Measurements from ENCODE around the gene ZNF385C. TPM values are rescaled to one million over a fixed set of nuclear protein-coding genes. Genes with fewer than 3 reads are reported as not detected.
"Not testable (repeated sequence)": the region's sequence is repeated elsewhere in the genome, so short reads cannot be mapped to it uniquely, and the experiment has no call there.

Gene ZNF385C
- total and polyA plus RNA-seq, 8 donors: 0.31 to 3.8 (median 2.7) TPM

DNA sequence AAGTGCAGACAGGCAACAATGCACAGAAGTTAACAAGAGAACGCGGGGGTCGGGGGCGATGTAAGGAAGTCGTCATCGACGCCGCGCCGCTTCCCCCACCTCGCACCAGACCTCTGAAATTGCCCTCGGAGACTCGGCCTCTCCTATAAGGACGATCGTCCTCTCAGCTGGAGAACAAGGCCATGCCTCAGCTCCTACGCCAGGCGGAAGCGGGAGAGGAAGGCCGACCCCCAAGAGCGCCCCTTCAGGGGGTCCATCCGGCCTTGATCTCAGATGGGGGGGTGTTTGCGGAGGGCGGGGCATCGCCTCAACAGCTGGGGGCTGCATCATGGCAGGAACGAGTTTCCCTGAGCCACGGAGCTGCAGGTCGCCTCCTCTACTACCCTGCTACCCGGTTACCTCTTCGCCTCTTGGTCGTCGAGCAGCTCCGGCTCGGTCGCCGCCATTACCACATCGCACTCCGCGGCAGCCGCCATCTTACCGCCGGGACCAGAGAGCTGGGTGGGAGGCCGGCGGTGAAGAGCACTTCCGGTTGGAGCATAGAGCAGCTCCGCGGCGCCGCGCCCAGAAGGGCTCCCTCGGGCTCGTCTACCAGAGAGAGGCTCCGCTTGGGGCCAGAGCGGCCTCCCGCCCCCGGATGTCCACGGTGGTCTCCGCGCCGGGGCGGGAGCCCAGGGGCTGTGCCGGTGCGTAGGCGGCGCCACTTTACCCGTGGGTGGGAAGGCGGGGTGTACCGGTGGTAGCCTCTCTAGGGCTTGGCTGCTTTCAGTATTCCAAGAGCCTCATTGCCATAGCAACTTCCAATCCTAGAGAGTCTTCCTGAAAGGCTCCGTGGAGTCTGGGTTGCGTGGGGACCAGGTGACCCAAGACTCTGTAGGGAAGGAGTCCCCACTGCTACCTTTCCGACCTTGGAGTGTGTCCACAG is 81.1 kb downstream of the ZNF385C start, which contains the start of gene DNAJC7:
DNAJC7 (minus strand) TSS at position 499 of the 925 bp plus-strand sequence; CDS start at position 476, 23 bp downstream.
- peak; percentile 89 to 98 (median 95) for DNase-seq
- H3K27me3 ChIP-seq: no peaks in the 10 kb centered on the region
- peaks cover 0 to 12% of the 10 kb centered on the region in 2 donors for H3K36me3 ChIP-seq
- TF ChIP-seq, protein P1, sequence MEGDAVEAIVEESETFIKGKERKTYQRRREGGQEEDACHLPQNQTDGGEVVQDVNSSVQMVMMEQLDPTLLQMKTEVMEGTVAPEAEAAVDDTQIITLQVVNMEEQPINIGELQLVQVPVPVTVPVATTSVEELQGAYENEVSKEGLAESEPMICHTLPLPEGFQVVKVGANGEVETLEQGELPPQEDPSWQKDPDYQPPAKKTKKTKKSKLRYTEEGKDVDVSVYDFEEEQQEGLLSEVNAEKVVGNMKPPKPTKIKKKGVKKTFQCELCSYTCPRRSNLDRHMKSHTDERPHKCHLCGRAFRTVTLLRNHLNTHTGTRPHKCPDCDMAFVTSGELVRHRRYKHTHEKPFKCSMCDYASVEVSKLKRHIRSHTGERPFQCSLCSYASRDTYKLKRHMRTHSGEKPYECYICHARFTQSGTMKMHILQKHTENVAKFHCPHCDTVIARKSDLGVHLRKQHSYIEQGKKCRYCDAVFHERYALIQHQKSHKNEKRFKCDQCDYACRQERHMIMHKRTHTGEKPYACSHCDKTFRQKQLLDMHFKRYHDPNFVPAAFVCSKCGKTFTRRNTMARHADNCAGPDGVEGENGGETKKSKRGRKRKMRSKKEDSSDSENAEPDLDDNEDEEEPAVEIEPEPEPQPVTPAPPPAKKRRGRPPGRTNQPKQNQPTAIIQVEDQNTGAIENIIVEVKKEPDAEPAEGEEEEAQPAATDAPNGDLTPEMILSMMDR (IDR thresholded peaks at IDR 0.05): no peak
- intact Hi-C loops (cut with DNase I): loop anchor here in 1 of 2 donors (10.0 kb wide), 1 partner anchor 52 kb away; the partner anchor contains the start of gene CNP
- peak; percentile 94 for ATAC-seq
- peak within 1 kb of the TSS; percentile 90 to 96 for H3K4me3 ChIP-seq
- peaks cover 21 to 72% of the 10 kb centered on the region in 2 donors for H3K4me1 ChIP-seq
- peak within 1 kb of the TSS; percentile 93 to 94 for H3K27ac ChIP-seq
- no peaks in the 10 kb centered on the region for H3K9me3 ChIP-seq

DNA sequence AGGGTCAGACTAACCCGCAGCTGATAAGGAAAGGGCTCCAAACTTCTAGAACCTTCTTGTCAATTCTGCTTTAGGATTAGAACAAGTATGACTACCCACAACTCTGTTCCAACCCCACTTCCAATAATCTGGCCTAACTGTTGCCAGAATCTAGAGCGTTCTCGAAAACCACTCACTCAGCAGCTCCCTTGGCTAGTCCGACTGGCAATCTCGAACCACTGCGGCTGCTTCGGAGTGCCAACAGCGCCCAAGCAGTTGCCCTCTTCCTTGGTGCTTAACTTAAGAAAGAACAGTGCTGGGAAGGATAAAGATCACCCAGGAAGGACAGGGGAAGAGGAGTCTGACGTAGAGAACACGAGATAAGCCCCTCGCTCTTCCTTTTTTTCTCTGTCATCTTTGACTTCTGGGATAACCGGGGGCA is 81.9 kb downstream of the ZNF385C start:
- peak; percentile 6 for ATAC-seq
- Histone ChIP-seq H3K9me3 (no peaks in the 10 kb centered on the region), H3K4me3 (peak overlapping the region; percentile 90 to 96), H3K4me1 (peaks cover 25 to 74% of the 10 kb centered on the region in 2 donors), H3K27me3 (no peaks in the 10 kb centered on the region), H3K36me3 (peaks cover 0 to 5% of the 10 kb centered on the region in 2 donors), H3K27ac (peak overlapping the region; percentile 93 to 94)
- TF ChIP-seq, protein P1 (IDR thresholded peaks at IDR 0.05): no peak
- DNase-seq: peak in 2 of 4 donors; percentile 21 to 26
- intact Hi-C loops (cut with DNase I): loop anchor here in 1 of 2 donors (10.0 kb wide), 1 partner anchor 52 kb away; the partner anchor contains the start of gene CNP

DNA sequence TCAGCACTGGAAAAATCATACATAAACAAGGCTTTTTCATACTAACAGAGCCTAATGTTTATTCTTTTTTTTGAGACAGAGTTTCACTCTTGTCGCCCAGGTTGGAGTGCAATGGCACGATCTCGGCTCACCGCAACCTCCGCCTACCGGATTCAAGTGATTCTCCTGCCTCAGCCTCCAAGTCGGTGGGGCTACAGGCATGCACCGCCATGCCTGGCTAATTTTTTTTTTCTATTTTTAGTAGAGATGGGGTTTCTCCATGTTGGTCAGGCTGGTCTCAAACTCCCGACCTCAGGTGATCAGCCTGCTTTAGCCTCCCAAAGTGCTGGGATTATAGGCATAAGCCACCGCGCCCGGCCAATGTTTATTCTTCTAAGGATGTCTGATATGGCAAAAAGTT is 84.5 kb downstream of the ZNF385C start:
- intact Hi-C loops (cut with DNase I): loop anchor here in 1 of 2 donors (10.0 kb wide), 1 partner anchor 49 kb away; the partner anchor contains the start of gene CNP
- not testable (repeated sequence) for H3K4me3 ChIP-seq, ATAC-seq, H3K36me3 ChIP-seq, H3K27ac ChIP-seq, H3K9me3 ChIP-seq, DNase-seq, H3K27me3 ChIP-seq
- peaks cover 28 to 87% of the 10 kb centered on the region in 2 donors for H3K4me1 ChIP-seq

DNA sequence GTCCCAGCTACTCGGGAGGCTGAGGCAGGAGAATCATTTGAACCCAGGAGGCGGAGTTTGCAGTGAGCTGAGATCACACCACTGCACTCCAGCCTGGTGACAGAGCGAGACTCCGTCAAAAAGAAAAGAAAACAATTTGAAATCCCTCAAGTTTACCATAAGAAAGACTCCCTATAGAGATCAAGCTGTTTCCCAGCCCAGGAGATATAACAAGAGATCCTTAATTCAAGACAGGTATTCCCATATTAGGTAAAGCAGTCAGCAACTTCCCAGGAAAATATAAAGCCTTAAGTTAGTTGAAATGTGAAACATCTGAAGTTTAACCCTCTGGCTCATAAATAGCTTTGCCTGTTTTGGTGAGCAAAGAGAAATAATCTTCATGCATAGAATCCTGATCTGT is 85.9 kb downstream of the ZNF385C start:
- not testable (repeated sequence) for H3K4me3 ChIP-seq, DNase-seq, H3K9me3 ChIP-seq, H3K27ac ChIP-seq, ATAC-seq, H3K27me3 ChIP-seq
- H3K4me1 ChIP-seq: peaks cover 31 to 80% of the 10 kb centered on the region in 2 donors
- intact Hi-C loops (cut with DNase I): loop anchor here in 1 of 2 donors (10.0 kb wide), 1 partner anchor 48 kb away; the partner anchor contains the start of gene CNP
- H3K36me3 ChIP-seq: peaks cover 0 to 14% of the 10 kb centered on the region in 2 donors

DNA sequence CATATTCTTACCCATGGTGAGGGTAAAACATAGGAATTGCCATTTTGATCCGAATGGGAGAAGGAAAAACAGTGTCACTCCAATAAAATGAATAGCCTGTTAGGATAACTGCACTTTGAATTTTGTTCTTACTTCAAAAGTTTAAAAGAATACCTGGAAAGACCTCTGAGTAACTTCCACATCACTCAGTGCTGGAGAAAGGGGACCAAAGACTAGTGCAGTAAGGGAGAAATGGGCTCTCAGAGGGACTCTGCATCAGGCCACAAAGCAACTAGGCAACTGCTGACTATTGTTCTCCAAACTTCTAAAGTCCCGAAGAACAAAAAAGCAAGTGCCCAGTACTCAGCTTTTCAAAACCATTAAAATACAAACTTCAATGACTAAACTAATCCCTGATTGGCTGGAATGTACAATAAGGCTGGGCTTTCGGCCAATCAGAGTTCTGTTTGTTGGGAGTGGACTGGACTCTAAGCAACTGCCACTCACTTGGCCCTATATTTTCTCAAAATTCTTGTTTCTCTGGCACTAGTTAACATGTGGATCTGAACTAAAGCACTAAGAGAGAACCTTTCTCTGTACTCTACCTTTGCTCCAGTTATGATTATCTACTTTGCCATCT is 87.3 kb downstream of the ZNF385C start:
- DNase-seq (no peak), ATAC-seq (no peak)
- Histone ChIP-seq H3K4me1 (peaks cover 34 to 84% of the 10 kb centered on the region in 2 donors), H3K4me3 (no peak overlapping the region), H3K27ac (peak overlapping the region in 1 of 2 donors; percentile 72), H3K36me3 (peaks cover 0 to 14% of the 10 kb centered on the region in 2 donors), H3K9me3 (no peaks in the 10 kb centered on the region), H3K27me3 (no peaks in the 10 kb centered on the region)
- TF ChIP-seq, protein P1 (IDR thresholded peaks at IDR 0.05): no peak
- intact Hi-C loops (cut with DNase I): loop anchor here in 1 of 2 donors (10.0 kb wide), 1 partner anchor 46 kb away; the partner anchor contains the start of gene CNP

DNA sequence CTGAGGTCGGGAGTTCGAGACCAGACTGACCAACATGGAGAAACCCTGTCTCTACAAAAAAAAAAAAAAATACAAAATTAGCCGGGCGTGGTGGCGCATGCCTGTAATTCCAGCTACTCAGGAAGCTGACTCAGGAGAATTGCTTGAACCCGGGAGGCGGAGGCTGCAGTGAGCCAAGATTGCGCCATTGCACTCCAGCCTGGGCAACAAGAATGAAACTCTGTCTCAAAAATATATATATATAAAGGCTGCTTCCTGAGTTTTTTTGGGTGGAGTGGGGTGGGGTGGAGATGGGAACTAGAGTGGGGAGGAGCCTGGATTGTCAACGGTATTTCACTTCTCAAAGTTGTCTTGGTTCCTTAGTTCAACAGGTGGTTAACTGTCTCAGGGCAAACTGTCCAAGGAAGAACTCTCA is 88.0 kb downstream of the ZNF385C start:
- intact Hi-C loops (cut with DNase I): loop anchor here in 1 of 2 donors (10.0 kb wide), 1 partner anchor 45 kb away; the partner anchor contains the start of gene CNP
- H3K4me3 ChIP-seq, H3K9me3 ChIP-seq, H3K27me3 ChIP-seq: not testable (repeated sequence)
- peaks cover 0 to 14% of the 10 kb centered on the region in 2 donors for H3K36me3 ChIP-seq
- DNase-seq: peak in 1 of 4 donors; percentile 47
- peak overlapping the region; percentile 33 to 72 for H3K27ac ChIP-seq
- H3K4me1 ChIP-seq: peaks cover 29 to 84% of the 10 kb centered on the region in 2 donors
- ATAC-seq: peak; percentile 68

Measured in left lung (tissue), 10 donors.